Peyer's patch (tissue), 4 donors: ENCODE data around the gene S100A12.

Source experiments
- CTCF ChIP-seq, 6 experiments: fragments of 450-650 bp in 4 of 6; fragments of 200-600 bp in 2 of 6; sonication (generic) in 1 of 6; IDR thresholded peaks; one replicate each; pipeline ENCODE4 v1.5.1; 2017 to 2019; ENCODE audit warnings: antibody characterized with exemption in 6 of 6, mild to moderate bottlenecking in 3 of 6, moderate library complexity in 1 of 6
- POLR2A ChIP-seq, 2 donors: fragments of 450-650 bp; IDR thresholded peaks; one replicate each; pipeline ENCODE4 v1.5.1; 2017; ENCODE audit warnings: antibody characterized with exemption in 2 of 2, mild to moderate bottlenecking in 2 of 2, moderate library complexity in 2 of 2

GRCh38 chr1:153345187-153346076 lies 30.0 kb downstream of the S100A12 start:
- TF ChIP-seq CTCF (IDR thresholded peaks at IDR 0.05) (no peak), POLR2A (IDR thresholded peaks at IDR 0.05) (no peak)
